HEK293 (cell line): ENCODE results near the gene RILP.

Experiments used
- CTCF ChIP-seq: fragments of 450-650 bp; formaldehyde crosslinking; IDR thresholded peaks from 2 replicates; pipeline ENCODE4 v1.5.1; 2016; ENCODE audit warnings: missing biosample characterization, missing genetic modification characterization
- PRDM1 ChIP-seq: fragments of 450-650 bp; formaldehyde crosslinking; IDR thresholded peaks from 2 replicates; pipeline ENCODE4; 2016; ENCODE audit warnings: missing biosample characterization, missing genetic modification characterization
- ZBTB49 ChIP-seq: fragments of 450-650 bp; formaldehyde crosslinking; IDR thresholded peaks from 2 replicates; pipeline ENCODE4 v1.5.1; 2016; ENCODE audit warnings: missing biosample characterization, missing genetic modification characterization, low read depth
- ZNF121 ChIP-seq: fragments of 450-650 bp; formaldehyde crosslinking; IDR thresholded peaks from 2 replicates; pipeline ENCODE4 v1.5.1; 2016; ENCODE audit warnings: missing biosample characterization, missing genetic modification characterization

GRCh38 chr17:1617620-1618174 is 32.0 kb downstream of the RILP start:
- no peak for TF ChIP-seq ZBTB49 (tag by site-specific recombination)
- peak; percentile 30; the same call in 1 of the 2 replicates for TF ChIP-seq CTCF (tag by site-specific recombination)
- no peak for TF ChIP-seq ZNF121 (tag by site-specific recombination)
- peak; percentile 36; the same call in 1 of the 2 replicates for TF ChIP-seq PRDM1 (tag by site-specific recombination)
